RKO (cell line): ENCODE measurements around the gene TUBB4A.

Experiments
- DNase-seq: peaks from one replicate; pipeline ENCODE4 v3.0.0-alpha.2; 2016; ENCODE audit warnings: low spot score

The TUBB4A gene

GRCh38 chr19:6466526-6467248 is 35.4 kb downstream of the TUBB4A start:
- no peak for DNase-seq

DNA sequence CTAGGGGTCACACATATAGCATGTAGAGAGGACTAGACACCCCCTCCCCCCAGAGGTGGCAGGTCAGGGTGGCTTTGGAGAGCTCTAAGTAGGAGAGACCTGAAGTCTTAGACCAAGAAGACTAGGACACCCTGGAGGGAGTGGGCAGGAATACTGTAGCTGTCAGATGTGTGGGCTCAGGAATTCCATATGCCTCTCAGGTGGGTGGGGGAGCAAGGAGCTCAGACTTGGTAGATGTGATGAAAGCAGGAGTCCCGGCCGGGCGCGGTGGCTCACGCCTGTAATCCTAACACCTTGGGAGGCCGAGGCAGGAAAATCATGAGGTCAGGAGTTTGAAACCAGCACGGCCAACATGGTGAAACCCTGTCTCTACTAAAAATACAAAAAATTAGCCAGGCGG is 36.4 kb downstream of the TUBB4A start:
- DNase-seq, result no peak

DNA sequence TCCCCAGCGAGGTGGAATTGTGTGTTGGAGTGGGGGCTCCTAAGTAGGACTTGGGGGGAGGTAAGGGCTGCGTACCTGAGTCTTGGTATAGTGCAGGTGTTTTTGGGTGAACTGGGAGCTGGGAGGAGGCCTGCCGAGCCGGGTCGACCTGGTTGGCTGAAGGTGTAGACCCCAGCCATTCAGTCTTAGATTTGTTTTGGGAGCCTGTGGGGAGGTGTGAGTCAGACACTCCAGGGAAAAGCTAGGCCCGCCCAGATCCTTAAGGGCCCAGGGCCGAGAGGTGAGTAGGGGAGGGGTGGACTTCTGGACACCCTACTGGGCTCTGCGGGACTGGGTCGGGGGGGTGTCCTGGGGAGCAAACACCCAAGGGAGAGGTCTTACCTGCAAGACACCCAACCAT is 37.1 kb downstream of the TUBB4A start:
- no peak for DNase-seq

GRCh38 chr19:6464070-6464873 is 37.8 kb downstream of the TUBB4A start, which contains the start of gene CRB3:
Gene CRB3 (plus strand): TSS chr19:6464271. CDS start chr19:6464702, 431 bp downstream.
- no peak for DNase-seq

DNA sequence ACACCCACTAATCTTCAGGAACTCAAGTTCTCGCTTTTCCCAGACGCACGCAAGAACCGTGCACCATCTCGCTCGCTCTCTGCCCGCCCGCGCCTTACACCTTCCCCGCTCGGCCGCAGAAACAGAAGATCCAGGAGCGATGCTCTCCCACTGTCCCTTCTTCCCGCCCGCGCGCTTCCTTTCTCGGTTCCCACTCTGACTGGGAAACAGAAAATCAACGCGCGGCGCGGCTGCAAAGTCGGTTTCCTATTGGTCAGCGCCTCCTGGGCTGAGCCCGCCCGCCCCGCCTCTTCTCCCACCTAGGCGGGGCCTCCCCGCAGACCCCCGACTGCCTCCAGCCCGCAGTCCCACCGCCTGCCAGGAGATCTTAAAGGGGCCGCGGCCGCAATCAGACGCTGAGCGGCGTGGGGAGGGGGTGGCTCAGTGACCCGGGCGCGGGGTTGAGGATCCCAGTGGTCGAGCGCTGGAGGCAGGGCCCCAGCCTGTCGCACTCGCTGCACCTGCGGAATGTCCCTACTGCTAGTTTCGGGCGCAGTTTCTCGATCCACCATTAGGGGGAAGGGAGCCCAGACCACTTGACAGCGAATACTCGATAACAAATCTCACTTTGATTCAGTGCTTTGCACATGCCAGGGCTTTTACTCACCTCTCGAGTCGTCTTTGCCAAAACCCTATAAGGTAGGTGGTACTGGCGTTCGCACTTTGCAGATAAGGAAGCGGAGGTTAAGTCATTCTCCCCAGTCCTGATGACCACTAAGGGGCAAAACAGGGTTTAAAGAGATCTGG is 41.8 kb downstream of the TUBB4A start:
- DNase-seq, result peak; percentile 99

DNA sequence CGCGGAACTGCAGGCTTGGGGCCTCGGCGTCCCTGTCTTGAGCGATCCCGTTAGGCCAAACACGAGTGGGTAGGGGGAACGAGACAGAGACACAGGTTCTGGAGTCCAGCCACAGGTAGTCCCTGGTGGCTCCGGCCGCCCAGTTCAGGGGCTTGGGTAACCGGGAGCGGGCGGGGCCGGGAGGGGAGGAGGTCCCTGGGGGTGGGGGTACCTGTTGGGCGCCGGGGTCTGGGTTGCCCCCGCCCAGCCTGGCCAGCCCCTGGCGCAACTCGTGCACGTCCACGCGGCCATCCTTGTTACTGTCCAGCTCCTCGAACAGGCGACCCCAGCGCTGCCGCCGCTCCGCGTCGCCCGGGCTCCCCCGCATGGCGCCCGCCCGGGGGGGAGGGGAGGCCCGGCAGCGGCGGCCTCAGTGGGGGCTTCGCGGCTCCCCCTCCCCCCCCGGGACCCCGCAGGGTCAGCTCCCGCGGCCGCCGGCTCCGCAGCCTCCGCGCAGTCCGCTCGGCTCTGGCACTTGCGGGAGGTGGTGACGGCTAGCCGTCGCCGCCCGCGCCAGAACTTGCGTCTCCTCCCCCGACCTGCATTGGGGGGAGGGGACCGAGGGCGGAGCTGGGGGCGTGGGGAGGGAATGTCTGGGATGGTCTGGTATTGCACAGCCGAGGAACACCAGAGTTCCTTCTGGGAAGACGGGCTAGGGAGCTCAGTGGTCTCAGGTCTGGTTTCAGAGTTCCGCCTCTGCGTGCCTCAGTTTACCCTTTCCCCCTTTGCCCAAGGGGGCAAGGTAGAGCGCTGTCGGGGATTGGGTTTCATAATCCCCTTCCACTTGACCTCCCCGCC is 42.6 kb downstream of the TUBB4A start, which contains the start of gene SLC25A23:
SLC25A23 (minus strand) TSS at position 531 of the 837 bp plus-strand sequence; CDS start at position 367, 164 bp downstream.
- peak; percentile 78 for DNase-seq

- DNase-seq, result peak; percentile 35
Measured at GRCh38 chr19:6458695-6459261, 43.3 kb downstream of the TUBB4A start.

DNA sequence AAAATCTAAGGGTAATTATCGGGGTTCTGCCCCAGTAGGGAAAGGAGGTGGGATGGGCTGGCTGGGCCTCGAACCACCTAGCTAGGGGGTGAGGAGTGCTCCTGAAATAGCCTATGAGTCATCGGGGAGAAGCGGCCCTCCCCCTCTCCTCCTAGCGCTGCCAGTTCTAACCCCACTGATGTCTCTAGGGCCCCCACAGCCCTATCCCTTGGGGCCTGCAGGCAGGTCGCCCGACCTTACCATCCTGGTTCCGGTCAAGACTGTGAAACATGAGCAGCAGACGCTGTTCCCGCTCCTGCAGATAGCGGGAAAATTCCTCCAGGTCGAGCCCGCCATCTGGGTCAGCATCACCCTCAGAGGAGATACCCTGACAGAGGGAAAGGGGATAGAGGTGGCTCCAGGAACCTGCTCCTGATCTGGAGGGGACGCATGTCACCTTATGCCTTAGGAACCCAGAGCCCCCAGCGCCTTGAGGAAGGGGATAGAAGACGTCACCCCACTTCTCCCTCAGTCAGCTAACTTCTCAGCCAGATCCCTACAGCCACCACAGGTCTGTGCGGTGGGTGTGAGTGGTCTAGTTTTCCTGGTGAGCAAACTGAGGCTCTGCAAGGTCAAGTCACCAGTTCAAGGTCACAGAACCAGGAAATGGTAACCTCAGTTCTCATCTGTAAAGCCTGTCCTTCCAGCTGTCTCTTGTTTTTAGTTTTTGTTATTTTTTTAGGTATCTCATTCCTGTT is 44.0 kb downstream of the TUBB4A start:
- DNase-seq, result peak; percentile 28

GRCh38 chr19:6455924-6456323 is 46.2 kb downstream of the TUBB4A start:
- no peak for DNase-seq

- DNase-seq, result no peak
Measured at GRCh38 chr19:6453951-6454565, 48.1 kb downstream of the TUBB4A start.

DNA sequence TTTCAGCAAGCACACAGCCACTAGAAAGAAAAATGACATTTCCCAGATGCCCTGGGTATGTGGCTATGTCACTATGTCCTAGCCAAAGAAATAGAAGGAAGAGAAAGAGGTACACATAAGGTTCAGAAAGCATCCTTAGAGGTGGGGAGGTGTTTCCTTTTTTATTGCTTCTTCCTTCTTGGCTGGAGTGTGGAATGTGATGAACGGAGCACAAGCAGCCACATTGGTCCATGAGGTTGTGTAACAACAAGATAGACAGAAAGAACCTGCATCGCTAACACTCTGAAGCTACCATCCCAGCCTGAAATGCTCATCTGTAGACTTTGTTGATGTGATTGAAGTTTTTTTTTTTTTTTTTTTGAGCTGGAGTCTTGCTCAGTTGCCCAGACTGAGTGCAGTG is 49.2 kb downstream of the TUBB4A start:
- no peak for DNase-seq

DNA sequence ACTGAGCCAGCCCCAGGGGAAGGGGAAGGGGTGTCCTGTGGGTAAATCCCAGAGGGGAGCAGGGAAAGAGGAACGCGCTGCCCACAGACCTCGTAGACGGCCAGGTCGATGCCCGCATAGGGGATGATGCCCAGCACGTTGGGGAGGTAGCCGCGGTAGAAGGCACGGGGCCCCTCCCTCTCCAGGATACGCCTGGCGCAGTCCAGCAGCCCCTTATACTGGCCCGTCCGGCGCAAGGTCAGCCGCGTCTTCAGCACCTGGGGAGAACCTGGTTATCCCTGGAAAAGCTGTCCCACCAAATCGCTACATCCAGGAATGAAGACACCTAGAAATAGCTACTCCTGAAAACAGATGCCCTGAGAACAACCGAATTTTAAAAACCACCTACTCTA is 49.9 kb downstream of the TUBB4A start:
- no peak for DNase-seq

DNA sequence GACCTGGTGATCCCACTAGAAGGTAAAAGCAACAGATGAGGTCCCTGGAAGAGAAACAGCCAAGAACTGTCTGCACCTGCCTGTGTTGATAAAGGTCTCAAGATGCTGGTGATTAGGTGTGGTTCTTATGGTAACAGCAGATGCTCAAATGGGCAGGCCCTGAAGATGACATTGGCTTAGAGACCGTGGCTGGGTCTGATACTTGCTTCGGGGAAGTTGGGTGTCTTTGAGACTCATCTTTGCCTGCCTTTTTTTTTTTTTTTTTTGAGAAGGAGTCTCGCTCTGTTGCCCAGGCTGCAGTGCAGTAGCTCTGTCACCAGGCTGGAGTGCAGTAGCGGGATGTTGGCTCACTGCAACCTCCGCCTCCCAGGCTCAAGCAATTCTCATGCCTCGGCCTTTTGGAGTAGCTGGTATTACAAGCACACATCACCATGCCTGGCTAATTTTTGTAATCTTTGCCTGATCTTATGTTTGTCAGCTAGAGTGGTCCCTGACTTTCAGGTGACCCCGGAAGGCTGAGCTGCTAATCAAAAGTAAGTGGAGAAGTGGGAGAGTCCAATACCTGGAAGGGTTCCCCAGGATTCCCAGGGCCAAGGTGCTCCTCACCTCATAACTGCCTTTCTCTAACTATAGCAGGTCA is 50.4 kb downstream of the TUBB4A start:
- DNase-seq, result no peak

- DNase-seq, result no peak
Measured at GRCh38 chr19:6450166-6450565, 51.9 kb downstream of the TUBB4A start.

- no peak for DNase-seq
Measured at GRCh38 chr19:6448045-6448444, 54.1 kb downstream of the TUBB4A start.

DNA sequence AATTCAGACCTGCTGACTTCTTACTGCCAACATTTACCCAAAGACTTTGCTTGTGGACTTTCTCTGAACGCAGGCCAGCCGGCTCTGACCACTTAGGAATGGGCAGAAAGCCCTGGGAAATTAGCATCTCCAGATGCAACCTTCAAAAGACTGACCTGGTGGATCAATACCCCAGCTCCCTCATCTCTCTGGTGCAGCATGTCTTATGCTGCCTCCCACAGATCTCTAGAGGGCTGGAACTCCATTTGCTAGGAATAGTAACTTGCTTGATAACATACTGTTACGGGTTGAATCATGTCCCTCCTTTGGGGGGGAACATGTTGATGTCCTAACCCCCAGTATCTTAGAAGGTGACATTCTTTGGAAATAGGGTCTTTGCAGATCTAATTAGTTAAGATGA is 55.7 kb downstream of the TUBB4A start:
- DNase-seq, result no peak
